Urinary bladder (tissue), 4 donors: Measurements from ENCODE around the gene SMURF1. TPM values are rescaled to one million over a fixed set of nuclear protein-coding genes. Genes with fewer than 3 reads are reported as not detected.

Source experiments
- DNase-seq: peaks from one replicate; pipeline ENCODE4 v3.0.0-alpha.2; 2015; ENCODE audit errors: extremely low spot score
- H3K27ac ChIP-seq: one replicate; pipeline ENCODE4 v1.5.1; 2013; ENCODE audit warnings: low read depth, mild to moderate bottlenecking, moderate library complexity
- H3K36me3 ChIP-seq: one replicate; pipeline ENCODE4 v1.6.1; 2013; ENCODE audit warnings: mild to moderate bottlenecking, moderate library complexity; ENCODE audit not compliant: insufficient read depth
- H3K4me1 ChIP-seq: one replicate; pipeline ENCODE4 v1.6.1; 2013; ENCODE audit warnings: mild to moderate bottlenecking, moderate library complexity; ENCODE audit not compliant: insufficient read depth
- H3K4me3 ChIP-seq: one replicate; pipeline ENCODE4 v1.5.1; 2013; ENCODE audit warnings: low read depth, low read length
- WGBS: extraction: QIAGEN DNeasy Blood & Tissue Kit; methylation state at CpG from one replicate; pipeline ENCODE4 v1.1.7; 2013; 5-methylcytosine and 5-hydroxymethylcytosine counted together
- polyA plus RNA-seq: library from polyadenylated mRNA; stranded (reverse); fragments of 200-250 nt; gene quantifications from one replicate; pipeline ENCODE4 v1.2.3, GENCODE V29; 2013
- total RNA-seq: library from RNA; depleted of rRNA; stranded (reverse); fragments of >200 nt; gene quantifications from one replicate; pipeline ENCODE4 v1.2.3, GENCODE V29; 2014
- donor health status: healthy with polysubstance abuse.
- donor health status: healthy.

The SMURF1 gene
- total and polyA plus RNA-seq, 2 donors, result 11.6 to 19.7 TPM

GRCh38 chr7:99027241-99027640 lies 116.7 kb downstream of the SMURF1 start:
- Histone ChIP-seq H3K4me1 (no peaks in the 10 kb centered on the region), H3K36me3 (peaks cover 8% of the 10 kb centered on the region), H3K27ac (no peak overlapping the region), H3K4me3 (no peak overlapping the region)
- no peak for DNase-seq
- 43% methylated on average over 3 of the region's 3 CpGs for WGBS

- no peaks in the 10 kb centered on the region for H3K4me1 ChIP-seq
- H3K4me3 ChIP-seq, result no peak overlapping the region
- no peak for DNase-seq
- peaks cover 2% of the 10 kb centered on the region for H3K36me3 ChIP-seq
- no peak overlapping the region for H3K27ac ChIP-seq
Observed at GRCh38 chr7:99024066-99024465, 119.8 kb downstream of the SMURF1 start.

GRCh38 chr7:99021941-99022560 lies 121.9 kb downstream of the SMURF1 start:
- Histone ChIP-seq H3K36me3 (no peaks in the 10 kb centered on the region), H3K4me1 (no peaks in the 10 kb centered on the region), H3K4me3 (no peak overlapping the region), H3K27ac (no peak overlapping the region)
- WGBS, result 80% methylated on average over 3 of the region's 3 CpGs
- DNase-seq, result no peak

GRCh38 chr7:99020413-99020715 lies 123.5 kb downstream of the SMURF1 start:
- DNase-seq, result no peak
- Histone ChIP-seq H3K27ac (no peak overlapping the region), H3K4me1 (no peaks in the 10 kb centered on the region), H3K4me3 (no peak overlapping the region), H3K36me3 (no peaks in the 10 kb centered on the region)
- WGBS, result 96% methylated on average over 3 of the region's 3 CpGs

GRCh38 chr7:99019523-99020412 lies 124.1 kb downstream of the SMURF1 start:
- no peak overlapping the region for H3K27ac ChIP-seq

GRCh38 chr7:99016196-99016595 lies 127.7 kb downstream of the SMURF1 start:
- H3K4me1 ChIP-seq, result no peaks in the 10 kb centered on the region
- no peak overlapping the region for H3K4me3 ChIP-seq
- peaks cover 13% of the 10 kb centered on the region for H3K36me3 ChIP-seq
- 97% methylated on average over 8 of the region's 8 CpGs for WGBS
- H3K27ac ChIP-seq, result no peak overlapping the region
- no peak for DNase-seq

More at GRCh38 chr7:99019523-99020412, 124.1 kb downstream of the SMURF1 start:
- DNase-seq, result no peak
- 94% methylated on average over 12 of the region's 12 CpGs for WGBS
- H3K4me3 ChIP-seq, result no peak overlapping the region
- no peaks in the 10 kb centered on the region for H3K36me3 ChIP-seq
- no peaks in the 10 kb centered on the region for H3K4me1 ChIP-seq

GRCh38 chr7:99014113-99014985 lies 129.6 kb downstream of the SMURF1 start:
- Histone ChIP-seq H3K4me1 (no peaks in the 10 kb centered on the region), H3K36me3 (peaks cover 17% of the 10 kb centered on the region), H3K4me3 (no peak overlapping the region), H3K27ac (no peak overlapping the region)
- no peak for DNase-seq
- 95% methylated on average over 18 of the region's 18 CpGs for WGBS

GRCh38 chr7:99013266-99014112 lies 130.4 kb downstream of the SMURF1 start:
- no peak for DNase-seq
- H3K4me3 ChIP-seq, result no peak overlapping the region
- H3K4me1 ChIP-seq, result no peaks in the 10 kb centered on the region
- 95% methylated on average over 25 of the region's 25 CpGs for WGBS
- no peak overlapping the region for H3K27ac ChIP-seq
- H3K36me3 ChIP-seq, result peaks cover 17% of the 10 kb centered on the region

- no peak for DNase-seq
- Histone ChIP-seq H3K4me1 (no peaks in the 10 kb centered on the region), H3K36me3 (peaks cover 17% of the 10 kb centered on the region), H3K4me3 (no peak overlapping the region), H3K27ac (no peak overlapping the region)
- 96% methylated on average over 13 of the region's 13 CpGs for WGBS
Observed at GRCh38 chr7:99012722-99013121, 131.2 kb downstream of the SMURF1 start.

- no peaks in the 10 kb centered on the region for H3K4me1 ChIP-seq
- peaks cover 17% of the 10 kb centered on the region for H3K36me3 ChIP-seq
- no peak for DNase-seq
- H3K27ac ChIP-seq, result no peak overlapping the region
- H3K4me3 ChIP-seq, result no peak overlapping the region
- 92% methylated on average over 36 of the region's 36 CpGs for WGBS
Observed at GRCh38 chr7:99011706-99012404, 132.1 kb downstream of the SMURF1 start.

GRCh38 chr7:99011341-99011705 lies 132.6 kb downstream of the SMURF1 start:
- H3K4me1 ChIP-seq, result no peaks in the 10 kb centered on the region
- no peak for DNase-seq
- 98% methylated on average over 24 of the region's 24 CpGs for WGBS
- H3K27ac ChIP-seq, result no peak overlapping the region
- H3K36me3 ChIP-seq, result peaks cover 17% of the 10 kb centered on the region
- no peak overlapping the region for H3K4me3 ChIP-seq

- DNase-seq, result no peak
- 87% methylated on average over 9 of the region's 9 CpGs for WGBS
- Histone ChIP-seq H3K36me3 (peaks cover 17% of the 10 kb centered on the region), H3K4me3 (no peak overlapping the region), H3K27ac (no peak overlapping the region), H3K4me1 (no peaks in the 10 kb centered on the region)
Observed at GRCh38 chr7:99010281-99010680, 133.6 kb downstream of the SMURF1 start.
